ENCODE measurements around the gene HECTD1. TPM values are rescaled to one million over a fixed set of nuclear protein-coding genes. Genes with fewer than 3 reads are reported as not detected.
"Not testable (repeated sequence)": the region's sequence is repeated elsewhere in the genome, so short reads cannot be mapped to it uniquely, and the experiment has no call there.

The HECTD1 gene
- total RNA-seq, 1 donor from 2014 or later: 153 TPM

GRCh38 chr14:31205681-31206535 lies 1.7 kb downstream of the HECTD1 start:
- H3K36me3 ChIP-seq: peaks cover 15% of the 10 kb centered on the region
- H4K20me1 ChIP-seq (ENCODE audit: low read depth): peaks cover 22% of the 10 kb centered on the region
- Mint-ChIP-seq H3K27ac (no peak overlapping the region), H3K4me3 (peak overlapping the region; percentile 93), H3K9me3 (no peaks in the 10 kb centered on the region), H3K27me3 (ENCODE audit: insufficient read depth, low read depth) (peaks cover 3% of the 10 kb centered on the region), H3K4me1 (peaks cover 25% of the 10 kb centered on the region), H3K36me3 (peaks cover 24% of the 10 kb centered on the region)
- no peak overlapping the region for H3K27ac ChIP-seq
- H3K9me3 ChIP-seq (ENCODE audit: low read depth): no peaks in the 10 kb centered on the region
- H3K79me2 ChIP-seq (ENCODE audit: low read depth): peaks cover 65% of the 10 kb centered on the region
- H2AFZ ChIP-seq (replicated peaks): no peak overlapping the region
- no peaks in the 10 kb centered on the region for H3K27me3 ChIP-seq
- H3K4me3 ChIP-seq: peak overlapping the region; percentile 78
- no peak for TF ChIP-seq CTCF (IDR thresholded peaks at IDR 0.05)
- TF ChIP-seq EZH2phosphoT487 (IDR thresholded peaks at IDR 0.05): no peak
- TF ChIP-seq EZH2 (IDR thresholded peaks at IDR 0.05): no peak
- H3K4me1 ChIP-seq: peaks cover 27% of the 10 kb centered on the region
- peaks cover 31% of the 10 kb centered on the region for H3F3A ChIP-seq (ENCODE audit: low read depth)
- H3K9ac ChIP-seq: peak overlapping the region; percentile 97
- peak overlapping the region; percentile 97 for H3K4me2 ChIP-seq
- DNase-seq (ENCODE audit: low spot score): peak; percentile 35

GRCh38 chr14:31204593-31205534 lies 2.7 kb downstream of the HECTD1 start:
- H3K79me2 ChIP-seq (ENCODE audit: low read depth): peaks cover 76% of the 10 kb centered on the region
- peaks cover 33% of the 10 kb centered on the region for H4K20me1 ChIP-seq (ENCODE audit: low read depth)

DNA sequence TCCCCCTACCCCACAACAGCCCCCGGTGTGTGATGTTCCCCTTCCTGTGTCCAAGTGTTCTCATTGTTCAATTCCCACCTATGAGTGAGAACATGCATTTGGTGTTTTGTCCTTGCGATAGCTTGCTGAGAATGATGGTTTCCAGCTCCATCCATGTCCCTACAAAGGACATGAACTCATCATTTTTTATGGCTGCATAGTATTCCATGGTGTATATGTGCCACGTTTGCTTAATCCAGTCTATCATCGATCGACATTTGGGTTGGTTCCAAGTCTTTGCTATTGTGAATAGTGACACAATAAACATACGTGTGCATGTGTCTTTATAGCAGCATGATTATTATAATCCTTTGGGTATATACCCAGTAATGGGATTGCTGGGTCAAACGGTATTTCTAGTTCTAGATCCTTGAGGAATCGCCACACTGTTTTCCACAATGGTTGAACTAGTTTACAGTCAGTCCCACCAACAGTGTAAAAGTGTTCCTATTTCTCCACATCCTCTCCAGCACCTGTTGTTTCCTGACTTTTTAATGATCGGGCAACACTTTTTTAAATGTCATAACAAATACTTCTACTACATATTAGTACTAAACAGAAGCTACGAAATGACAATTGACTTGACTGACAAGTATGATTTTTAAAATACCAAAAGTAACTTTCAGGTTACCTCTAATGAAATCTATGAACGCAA lies 3.5 kb downstream of the HECTD1 start:
- H4K20me1 ChIP-seq (ENCODE audit: low read depth): peaks cover 41% of the 10 kb centered on the region
- H3K36me3 Mint-ChIP-seq: peaks cover 34% of the 10 kb centered on the region
- not testable (repeated sequence) for H3K4me3 Mint-ChIP-seq

More at GRCh38 chr14:31204593-31205534, 2.7 kb downstream of the HECTD1 start:
- TF ChIP-seq EZH2phosphoT487 (IDR thresholded peaks at IDR 0.05): no peak
- no peak for TF ChIP-seq EZH2 (IDR thresholded peaks at IDR 0.05)
- TF ChIP-seq CTCF (IDR thresholded peaks at IDR 0.05): no peak
- peaks cover 30% of the 10 kb centered on the region for H3K36me3 Mint-ChIP-seq
- peaks cover 2% of the 10 kb centered on the region for H3K27me3 Mint-ChIP-seq (ENCODE audit: insufficient read depth, low read depth)
- peak overlapping the region; percentile 93 for H3K4me3 Mint-ChIP-seq
- no peak for DNase-seq (ENCODE audit: low spot score)
- Histone ChIP-seq H2AFZ (replicated peaks) (no peak overlapping the region), H3K9me3 (ENCODE audit: low read depth) (no peaks in the 10 kb centered on the region), H3K9ac (no peak overlapping the region), H3K4me3 (peak overlapping the region; percentile 78), H3K4me2 (peak overlapping the region; percentile 97), H3K36me3 (peaks cover 15% of the 10 kb centered on the region), H3K4me1 (peaks cover 27% of the 10 kb centered on the region), H3K27ac (no peak overlapping the region), H3K27me3 (no peaks in the 10 kb centered on the region), H3F3A (ENCODE audit: low read depth) (peaks cover 31% of the 10 kb centered on the region)
- no peaks in the 10 kb centered on the region for H3K9me3 Mint-ChIP-seq
- H3K27ac Mint-ChIP-seq: no peak overlapping the region
- H3K4me1 Mint-ChIP-seq: peaks cover 28% of the 10 kb centered on the region

More for the DNA sequence above, 3.5 kb downstream of the HECTD1 start:
- Histone ChIP-seq H3K36me3 (peaks cover 17% of the 10 kb centered on the region), H3F3A (ENCODE audit: low read depth) (peaks cover 24% of the 10 kb centered on the region), H3K4me1 (peaks cover 27% of the 10 kb centered on the region), H3K79me2 (ENCODE audit: low read depth) (peaks cover 84% of the 10 kb centered on the region)
- not testable (repeated sequence) for H3K27ac Mint-ChIP-seq; H3K4me2 ChIP-seq; H2AFZ ChIP-seq (replicated peaks); H3K9me3 ChIP-seq (ENCODE audit: low read depth); H3K4me3 ChIP-seq; H3K9me3 Mint-ChIP-seq; H3K27me3 Mint-ChIP-seq (ENCODE audit: insufficient read depth, low read depth); DNase-seq (ENCODE audit: low spot score); H3K27me3 ChIP-seq; H3K9ac ChIP-seq; H3K27ac ChIP-seq
- peaks cover 28% of the 10 kb centered on the region for H3K4me1 Mint-ChIP-seq

Data from neural progenitor cell (in vitro differentiated cells).